ENCODE data around the gene TIMMDC1.

TIMMDC1 gene, protein sequence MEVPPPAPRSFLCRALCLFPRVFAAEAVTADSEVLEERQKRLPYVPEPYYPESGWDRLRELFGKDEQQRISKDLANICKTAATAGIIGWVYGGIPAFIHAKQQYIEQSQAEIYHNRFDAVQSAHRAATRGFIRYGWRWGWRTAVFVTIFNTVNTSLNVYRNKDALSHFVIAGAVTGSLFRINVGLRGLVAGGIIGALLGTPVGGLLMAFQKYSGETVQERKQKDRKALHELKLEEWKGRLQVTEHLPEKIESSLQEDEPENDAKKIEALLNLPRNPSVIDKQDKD

DNA sequence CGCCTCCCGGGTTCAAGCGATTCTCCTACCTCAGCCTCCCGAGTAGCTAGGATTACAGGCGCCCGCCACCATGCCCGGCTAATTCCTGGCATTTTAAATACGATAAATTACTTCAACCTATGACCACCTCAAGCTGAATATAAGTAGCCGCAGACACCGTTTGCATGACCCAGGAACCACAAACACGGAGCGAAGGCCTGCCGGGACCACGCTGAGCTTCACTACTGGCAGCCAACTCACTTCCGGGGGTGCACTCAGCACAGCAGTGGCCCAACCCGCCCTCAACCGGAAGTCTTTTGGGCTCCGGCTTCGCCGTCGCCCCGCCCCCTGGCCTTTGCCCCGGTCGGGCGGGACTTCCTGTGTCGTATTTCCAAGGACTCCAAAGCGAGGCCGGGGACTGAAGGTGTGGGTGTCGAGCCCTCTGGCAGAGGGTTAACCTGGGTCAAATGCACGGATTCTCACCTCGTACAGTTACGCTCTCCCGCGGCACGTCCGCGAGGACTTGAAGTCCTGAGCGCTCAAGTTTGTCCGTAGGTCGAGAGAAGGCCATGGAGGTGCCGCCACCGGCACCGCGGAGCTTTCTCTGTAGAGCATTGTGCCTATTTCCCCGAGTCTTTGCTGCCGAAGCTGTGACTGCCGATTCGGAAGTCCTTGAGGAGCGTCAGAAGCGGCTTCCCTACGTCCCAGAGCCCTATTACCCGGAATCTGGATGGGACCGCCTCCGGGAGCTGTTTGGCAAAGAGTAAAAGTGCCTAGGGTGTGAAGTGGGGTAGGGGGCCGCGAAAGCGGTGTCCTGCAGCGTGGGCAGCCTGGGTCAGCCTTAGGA is at the start of gene TIMMDC1:
Gene TIMMDC1, plus strand, starts transcription at position 362 of the 826 bp plus-strand sequence. Its CDS starts 187 bp downstream, at position 549.
- DNase-seq (ENCODE audit: low read depth in 2 of 2), result peak; percentile 96 to 97

DNA sequence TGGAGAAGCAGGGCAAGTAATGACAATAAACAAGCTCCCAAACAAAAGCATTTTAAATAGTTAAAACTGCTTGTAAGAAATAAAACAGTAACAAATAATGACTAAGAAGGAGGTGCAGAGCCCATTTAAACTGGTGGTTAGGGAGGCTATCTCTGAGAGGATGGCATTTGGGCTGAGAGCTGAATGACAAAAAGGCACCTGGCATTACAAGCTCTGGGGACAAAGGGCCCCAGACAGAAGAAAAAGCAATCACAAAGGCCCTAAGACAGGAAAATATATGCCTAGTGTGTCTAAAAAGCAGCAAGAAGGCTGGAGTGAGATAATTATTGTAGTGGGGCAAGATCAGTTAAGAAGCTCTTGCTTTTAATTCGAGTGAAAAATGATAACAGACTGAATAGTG is 44.5 kb upstream of the TIMMDC1 start:
- no peak for DNase-seq (ENCODE audit: low read depth in 2 of 2)

DNA sequence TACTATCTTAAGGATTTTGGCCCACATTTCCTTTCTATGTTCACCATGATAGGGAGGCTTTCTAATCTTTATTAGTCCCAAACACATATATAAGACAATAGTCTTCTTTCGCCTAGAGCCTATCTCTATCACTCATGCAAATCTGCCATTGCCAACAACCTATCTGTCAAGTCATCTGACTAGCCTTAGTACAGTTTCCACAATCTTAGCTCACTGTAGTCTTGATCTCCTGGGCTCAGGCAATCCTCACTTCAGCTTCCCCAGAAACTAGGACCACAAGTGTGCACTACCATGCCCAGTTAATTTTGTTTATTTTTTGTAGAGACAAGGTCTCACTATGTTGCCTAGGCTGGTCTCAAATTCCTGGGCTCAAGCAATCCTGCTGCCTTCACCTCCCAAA is 41.9 kb upstream of the TIMMDC1 start:
- DNase-seq (ENCODE audit: low read depth in 2 of 2), result no peak

DNA sequence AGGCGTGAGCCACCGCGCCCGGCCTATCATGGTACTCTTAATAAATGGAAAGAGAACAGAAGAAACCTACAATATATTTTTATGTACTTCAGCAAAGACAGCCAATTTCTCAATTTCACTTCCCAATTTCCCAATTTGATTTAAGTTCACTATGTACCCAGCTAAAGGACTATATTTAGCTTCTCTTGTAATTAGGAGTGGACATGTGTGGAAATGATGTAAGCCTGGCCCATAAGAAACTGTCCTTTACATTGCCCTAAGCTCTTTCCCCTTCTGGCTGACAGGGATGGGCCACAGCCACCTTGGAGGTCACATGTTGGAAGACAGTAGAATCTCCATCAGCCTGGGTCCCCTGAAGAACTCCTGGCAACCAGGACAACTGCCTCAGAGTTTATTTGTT is 41.1 kb upstream of the TIMMDC1 start:
- no peak for DNase-seq (ENCODE audit: low read depth in 2 of 2)

DNA sequence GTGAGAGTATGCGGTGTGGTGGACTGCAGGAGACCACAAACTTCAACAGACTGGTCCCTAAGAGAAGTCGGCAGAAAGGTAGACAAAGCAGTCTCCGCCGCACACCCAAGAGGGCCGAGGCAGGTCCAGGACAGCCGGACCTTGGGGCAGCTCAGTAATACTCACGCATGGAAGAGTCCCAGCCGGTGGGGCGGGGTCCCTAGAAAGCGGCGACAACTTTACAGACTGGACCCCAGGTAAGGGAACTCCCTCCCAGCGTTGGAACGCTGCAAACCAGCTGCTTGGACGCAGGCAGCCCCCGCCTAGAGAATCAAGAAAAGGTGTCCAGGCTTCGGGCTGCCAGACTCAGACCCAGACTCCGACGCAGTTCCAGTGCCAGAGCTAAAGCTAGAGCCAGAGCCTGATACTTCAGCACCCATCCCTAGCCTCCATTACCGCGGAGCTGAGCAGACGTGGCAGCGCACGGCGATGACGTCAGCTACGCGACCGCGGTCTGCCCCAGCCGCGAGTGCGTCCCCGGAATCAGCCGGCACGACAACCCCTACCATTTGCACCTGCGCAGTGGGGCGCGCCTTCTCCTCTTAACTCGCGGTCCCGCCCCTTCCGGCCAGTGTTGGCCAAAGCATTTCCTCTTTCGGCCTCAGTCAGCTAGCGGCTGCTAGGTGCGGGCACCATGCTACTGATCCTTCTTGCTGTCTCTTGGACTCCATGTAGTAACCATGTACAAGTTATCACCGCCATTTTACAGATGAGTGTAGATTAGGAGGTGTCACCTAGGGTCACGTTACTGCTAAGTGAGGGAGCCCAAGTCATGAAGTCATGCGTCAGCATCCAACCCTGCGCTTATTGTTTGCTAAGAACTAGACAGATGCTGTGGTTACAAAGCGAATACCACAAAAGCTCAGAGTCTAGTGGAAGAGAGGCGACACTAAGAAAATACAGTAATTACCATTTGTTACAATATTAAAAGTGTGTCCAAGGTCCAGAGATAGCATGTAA is 34.9 kb upstream of the TIMMDC1 start, which contains the start of gene TMEM39A:
Gene TMEM39A, minus strand, starts transcription at position 445 of the 999 bp plus-strand sequence. CDS start 1,541 bp downstream, outside the sequence.
- DNase-seq (ENCODE audit: low read depth in 2 of 2), result peak; percentile 96 to 98

DNA sequence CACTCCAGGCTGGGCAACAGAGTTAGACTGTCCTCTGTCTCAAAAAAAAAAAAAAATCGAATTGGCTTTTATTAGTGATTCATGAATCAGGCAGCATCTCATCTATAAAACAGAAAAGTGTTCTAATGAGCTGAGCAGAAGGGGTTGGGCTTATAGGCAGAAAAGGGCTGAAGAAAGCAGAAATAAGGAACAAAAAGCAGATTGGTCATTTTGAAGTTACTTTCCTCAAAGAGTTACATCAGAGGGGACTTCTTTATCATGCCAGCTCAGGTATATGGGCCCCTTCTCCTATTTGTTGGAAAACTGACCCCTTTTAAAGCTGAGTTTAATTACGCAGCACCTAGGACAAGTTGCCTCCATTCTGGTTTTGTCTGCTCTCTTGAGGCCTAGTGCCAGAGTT is 30.3 kb upstream of the TIMMDC1 start:
- no peak for DNase-seq (ENCODE audit: low read depth in 2 of 2)

DNA sequence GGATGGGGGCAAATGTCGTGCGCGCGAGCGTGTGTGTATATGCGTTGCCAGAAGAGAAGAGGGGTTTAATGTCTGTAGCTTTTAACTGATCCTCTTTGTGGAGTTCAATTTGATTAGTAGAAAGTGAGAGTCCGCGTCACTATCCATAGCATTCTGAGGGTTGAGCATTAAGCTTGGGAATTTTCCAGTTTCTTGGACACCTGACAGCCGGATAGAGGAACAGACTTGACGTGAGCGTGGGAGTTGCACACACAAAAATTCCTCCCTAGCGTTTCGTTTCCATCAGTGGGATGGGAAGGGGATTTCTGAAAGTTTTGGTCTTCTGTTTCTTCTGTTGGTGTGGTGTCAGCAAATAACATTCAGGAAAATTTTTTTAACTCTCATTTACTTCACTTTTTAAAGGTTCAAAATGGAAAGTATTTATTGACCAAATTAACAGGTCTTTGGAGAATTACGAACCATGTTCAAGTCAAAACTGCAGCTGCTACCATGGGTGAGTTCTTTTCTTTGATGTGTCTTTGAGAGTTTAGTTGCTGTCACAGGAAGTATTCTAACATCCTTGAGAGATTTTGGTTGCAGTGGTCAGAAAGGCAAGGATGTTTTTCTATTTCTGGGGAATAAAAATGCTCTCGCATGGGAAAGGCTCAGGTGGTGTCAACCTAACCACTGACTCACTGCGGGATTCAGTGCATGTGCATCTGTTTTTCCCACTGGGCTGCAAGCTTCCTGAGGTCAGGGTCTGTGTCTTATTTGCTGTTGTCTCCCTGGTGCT is 28.7 kb upstream of the TIMMDC1 start:
- DNase-seq (ENCODE audit: low read depth in 2 of 2), result no peak

DNA sequence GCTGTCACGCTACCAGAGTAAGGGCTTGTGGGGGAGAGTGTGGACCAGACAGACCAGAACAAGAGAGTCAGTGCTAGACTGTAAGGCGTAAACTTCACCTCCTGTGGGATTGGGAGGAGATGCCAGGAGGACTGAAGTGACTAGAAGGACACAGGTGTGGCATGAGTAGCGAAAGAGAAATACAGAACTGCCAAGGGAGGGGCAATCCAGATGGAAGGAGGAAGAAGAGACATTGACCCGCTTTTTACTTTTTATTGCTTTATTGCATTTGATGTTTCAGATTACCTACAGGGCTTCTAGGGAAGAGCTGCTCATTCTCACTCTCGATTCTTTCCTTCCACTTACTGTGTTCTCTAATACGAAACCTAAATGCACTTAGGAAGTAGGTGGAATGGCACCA is 27.5 kb upstream of the TIMMDC1 start:
- DNase-seq (ENCODE audit: low read depth in 2 of 2), result no peak

DNA sequence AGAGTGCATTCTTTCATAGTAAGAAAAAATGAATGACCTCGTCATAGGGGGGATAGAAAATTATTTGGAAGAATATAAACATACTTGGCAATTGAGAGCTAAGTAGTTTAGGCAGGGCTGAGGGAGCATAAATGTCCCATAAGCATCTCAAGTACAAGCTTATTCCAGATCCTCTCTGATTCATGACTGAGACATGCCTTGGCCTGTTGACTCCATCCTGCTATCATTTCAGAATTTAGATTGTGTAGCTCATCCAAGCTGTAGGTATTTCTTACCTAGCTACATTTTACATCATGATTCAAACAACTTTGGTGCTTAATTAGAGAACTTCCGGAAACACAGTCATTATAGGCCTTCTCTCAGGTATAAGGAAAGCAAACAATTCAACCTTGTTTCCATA is 17.3 kb upstream of the TIMMDC1 start:
- DNase-seq (ENCODE audit: low read depth in 2 of 2), result no peak

DNA sequence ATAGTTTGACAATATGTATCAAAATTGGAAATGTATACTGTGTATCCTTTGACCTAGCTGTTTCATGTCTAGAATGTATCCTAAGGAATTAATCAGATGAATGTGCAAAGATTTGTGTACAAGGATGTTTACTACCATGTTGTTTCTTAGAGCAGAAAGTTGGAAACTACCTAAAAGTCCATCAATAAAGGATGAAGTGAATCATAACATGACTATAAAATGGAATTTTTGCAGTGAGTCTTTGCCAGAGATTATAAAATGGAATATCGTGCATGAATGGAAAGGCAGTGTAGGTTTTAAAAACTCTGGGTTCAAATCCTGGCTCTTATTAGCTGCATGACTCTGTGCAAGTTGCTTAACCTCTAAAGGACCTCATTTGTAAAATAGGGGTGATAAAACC is 15.2 kb upstream of the TIMMDC1 start:
- no peak for DNase-seq (ENCODE audit: low read depth in 2 of 2)

DNA sequence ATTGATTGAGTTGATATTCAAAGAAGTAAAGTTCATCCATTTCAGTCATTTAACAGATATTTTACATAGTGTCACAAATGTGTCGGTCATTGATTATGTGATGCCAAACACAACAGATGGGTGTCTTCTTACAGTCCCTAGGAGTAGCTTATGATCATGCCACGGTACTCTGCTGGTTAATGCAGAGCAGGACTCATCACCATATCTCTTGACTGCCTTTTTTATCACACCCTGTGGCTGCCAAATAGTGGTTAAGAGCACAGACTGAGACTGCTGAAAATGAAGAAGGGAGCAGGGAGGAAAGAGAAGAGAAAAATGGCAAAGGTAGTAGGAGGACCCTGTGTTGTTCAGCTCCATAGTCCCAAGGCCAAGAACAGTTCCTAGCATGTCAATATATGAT is 12.8 kb upstream of the TIMMDC1 start:
- no peak for DNase-seq (ENCODE audit: low read depth in 2 of 2)

DNA sequence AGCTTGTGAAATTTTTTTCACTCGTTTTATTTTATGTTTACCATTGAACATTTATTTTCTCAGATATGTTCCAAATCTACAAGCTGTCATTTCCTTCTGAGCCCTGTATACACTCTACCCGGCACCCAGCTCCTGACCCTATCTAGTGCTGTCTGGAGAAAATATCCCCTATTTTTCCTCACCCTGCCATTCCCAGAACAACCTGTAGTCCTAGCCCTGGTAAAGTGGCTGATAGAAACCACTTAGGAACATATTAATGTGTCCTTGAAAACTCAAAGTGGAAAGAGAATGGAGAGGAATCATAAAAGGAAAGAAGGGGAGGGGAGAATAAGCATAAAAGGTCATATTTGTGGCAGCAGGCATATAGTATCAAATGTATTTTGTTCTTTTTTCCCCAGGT is 8.2 kb upstream of the TIMMDC1 start:
- no peak for DNase-seq (ENCODE audit: low read depth in 2 of 2)

DNA sequence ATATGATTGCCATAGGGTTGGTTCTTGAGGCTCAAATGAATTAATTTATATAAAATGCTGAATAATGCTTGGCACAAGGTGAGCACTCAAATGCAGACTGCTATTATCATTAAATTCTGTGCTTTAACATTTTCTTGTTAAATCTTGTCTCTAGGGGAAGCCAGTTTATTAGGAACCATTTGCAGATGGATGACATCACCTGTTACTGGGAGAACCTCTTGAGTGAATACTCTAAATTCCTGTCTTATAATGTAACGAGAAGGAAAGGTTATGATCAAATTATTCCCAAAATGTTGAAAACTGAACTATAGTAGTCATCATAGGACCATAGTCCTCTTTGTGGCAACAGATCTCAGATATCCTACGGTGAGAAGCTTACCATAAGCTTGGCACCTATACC is 6.2 kb upstream of the TIMMDC1 start:
- DNase-seq (ENCODE audit: low read depth in 2 of 2), result no peak

DNA sequence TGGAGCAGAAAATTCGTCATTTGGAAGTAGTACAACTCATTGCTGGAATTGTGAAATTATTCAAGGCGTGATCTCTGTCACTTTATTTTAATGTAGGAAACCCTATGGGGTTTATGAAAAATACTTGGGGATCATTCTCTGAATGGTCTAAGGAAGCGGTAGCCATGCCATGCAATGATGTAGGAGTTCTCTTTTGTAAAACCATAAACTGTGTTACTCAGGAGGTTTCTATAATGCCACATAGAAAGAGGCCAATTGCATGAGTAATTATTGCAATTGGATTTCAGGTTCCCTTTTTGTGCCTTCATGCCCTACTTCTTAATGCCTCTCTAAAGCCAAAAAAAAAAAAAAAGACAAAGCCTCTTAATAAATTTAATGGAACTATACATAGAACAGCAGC is 5.5 kb upstream of the TIMMDC1 start:
- DNase-seq (ENCODE audit: low read depth in 2 of 2), result no peak

DNA sequence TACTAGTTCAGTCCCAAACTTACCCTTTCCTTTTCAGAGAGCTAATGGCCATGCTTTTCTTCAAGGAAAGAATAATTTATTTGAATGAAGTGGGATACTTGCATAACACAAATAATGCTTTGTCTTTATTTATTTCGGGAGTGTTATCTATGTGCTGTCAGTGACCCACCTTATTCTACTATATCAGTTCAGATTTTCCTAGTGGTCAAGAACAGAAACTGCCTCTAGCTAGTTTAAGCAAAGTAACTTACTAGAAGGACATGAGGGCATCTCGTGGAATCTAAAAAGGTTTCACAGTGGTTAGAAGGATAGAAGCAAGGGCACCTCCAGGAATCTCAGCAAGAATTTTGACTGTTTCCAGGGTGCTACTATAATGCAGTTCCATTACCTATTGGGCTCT is 3.8 kb upstream of the TIMMDC1 start:
- no peak for DNase-seq (ENCODE audit: low read depth in 2 of 2)

DNA sequence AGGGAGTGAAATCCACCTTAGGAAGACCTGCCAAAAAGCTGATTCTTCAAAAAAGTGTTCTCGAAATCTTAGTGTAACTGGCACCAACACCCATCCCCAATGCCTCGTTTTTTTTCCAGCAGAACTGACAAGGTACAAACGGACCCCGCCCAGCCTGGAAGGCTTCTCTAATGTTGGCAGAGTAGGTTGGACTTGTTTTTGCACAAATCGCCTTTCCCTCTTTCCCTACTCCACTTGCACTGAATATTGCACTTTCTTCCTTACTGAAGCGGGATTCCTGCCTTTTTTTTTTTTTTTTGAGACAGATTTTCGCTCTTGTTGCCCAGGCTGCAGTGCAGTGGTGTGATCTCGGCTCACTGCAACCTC is 544 bp upstream of the TIMMDC1 start:
- DNase-seq (ENCODE audit: low read depth in 2 of 2), result no peak

DNA sequence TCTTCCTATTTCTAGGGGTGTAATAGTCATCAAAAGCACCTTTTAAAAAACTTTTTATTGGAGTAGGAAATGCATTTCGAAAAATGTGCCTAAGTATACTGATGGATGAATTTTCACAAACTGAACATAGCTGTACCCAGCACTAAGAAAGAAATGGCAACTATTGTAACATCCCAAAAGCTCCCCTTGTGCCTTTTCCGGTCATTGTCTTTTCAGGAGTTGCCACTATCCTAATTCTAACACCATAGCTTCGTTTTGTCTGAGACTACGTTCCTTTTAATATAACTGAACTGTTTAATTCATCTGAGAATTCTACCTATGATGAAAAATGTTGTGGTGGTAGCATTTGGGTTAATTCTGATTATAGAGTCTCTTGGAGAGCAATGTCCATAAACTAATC is 1.9 kb downstream of the TIMMDC1 start:
- DNase-seq (ENCODE audit: low read depth in 2 of 2), result no peak

DNA sequence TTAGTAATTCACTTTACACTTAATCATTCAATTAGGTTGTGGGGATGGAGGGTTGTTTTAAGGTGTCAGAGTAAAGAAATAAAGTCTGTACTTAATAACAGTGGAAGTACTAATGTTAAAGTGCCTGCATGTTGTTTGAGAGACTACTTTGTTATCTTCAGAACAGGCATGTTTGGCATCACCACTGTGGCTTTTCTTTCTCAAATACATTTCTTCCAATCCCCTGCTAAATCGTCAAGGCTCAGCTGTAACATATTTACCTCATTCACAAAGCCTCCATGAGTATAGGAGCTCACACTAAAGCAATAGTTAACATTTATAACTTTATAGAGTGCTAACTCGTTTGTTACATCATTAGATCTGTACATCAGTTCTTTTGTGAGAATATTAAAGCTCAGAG is 2.6 kb downstream of the TIMMDC1 start:
- no peak for DNase-seq (ENCODE audit: low read depth in 2 of 2)

DNA sequence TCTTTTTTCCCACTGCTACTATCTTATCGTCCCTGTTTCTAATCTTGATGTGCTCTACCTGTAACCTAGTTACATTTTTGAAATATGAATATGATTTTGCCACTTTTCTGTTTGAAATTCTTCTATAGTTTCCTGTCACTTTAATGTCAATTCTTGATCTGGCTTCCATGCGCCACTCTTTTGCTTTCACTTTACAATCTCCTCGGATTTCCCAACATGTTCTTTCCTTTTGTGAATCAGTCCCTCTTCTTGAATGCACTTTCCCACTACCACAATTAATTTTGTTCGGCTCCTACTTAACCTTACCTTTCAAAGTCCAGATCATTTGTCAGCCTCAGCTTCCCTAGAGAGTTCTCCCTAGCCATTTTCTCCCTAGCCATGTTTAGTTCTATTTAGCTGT is 8.3 kb downstream of the TIMMDC1 start:
- DNase-seq (ENCODE audit: low read depth in 2 of 2), result no peak

DNA sequence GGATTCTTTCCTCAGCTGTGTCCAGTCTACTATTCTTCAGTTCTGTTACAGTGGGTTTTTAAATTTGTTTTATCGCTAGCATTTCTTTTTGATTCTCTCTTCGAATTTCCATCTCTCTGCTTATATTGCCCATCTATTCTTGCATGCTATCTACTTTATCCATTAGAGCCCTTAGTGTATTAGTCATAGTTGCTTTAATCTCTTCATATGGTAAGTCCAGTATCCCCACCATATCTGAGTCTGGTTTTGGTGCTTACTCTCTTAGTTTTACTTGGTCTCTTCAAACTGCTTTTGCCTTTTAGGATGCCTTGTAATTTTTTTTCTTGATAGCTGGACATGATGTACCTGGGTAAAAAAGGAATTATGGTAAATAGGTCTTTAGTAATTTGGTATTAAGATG is 9.1 kb downstream of the TIMMDC1 start:
- DNase-seq (ENCODE audit: low read depth in 2 of 2), result no peak

DNA sequence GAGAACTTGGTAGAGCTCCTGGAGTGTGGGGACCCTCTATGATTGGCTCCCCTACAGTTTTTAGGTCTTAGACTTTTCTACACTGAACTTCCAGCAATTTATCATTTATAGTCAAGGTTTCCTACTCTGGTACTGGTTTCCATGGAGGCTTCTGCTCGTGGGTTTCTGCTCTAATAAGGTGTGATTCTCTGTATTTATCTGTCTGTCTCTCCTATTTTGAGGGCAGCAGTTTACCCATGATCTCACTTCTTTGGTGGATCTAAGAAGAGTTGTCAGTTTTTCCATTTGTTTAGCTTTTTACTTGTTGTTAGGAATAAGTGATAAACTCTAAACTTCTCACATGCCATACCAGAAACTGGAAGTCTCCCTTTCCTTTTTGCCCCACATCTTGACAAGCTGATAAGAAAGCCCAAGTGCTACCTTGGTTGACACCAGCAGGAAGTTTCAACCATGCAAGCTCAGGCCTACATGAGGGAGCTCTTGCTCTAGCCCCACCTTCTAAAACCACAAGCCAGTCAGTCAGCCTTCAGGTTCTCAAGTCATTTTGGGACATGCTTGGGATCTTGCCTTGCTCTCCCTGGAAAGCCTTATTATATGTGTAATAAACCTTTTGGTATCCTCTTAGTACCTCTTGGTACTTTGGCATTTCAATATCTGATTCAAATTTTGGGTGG is 10.0 kb downstream of the TIMMDC1 start:
- DNase-seq (ENCODE audit: low read depth in 2 of 2), result no peak

All from stimulated activated CD8-positive, alpha-beta memory T cell treated with anti-CD3 and anti-CD28 coated beads, Interleukin-7, amount 100 ng/mL, for 4 hours (primary cell).